ENCODE results near the gene MAML3. TPM values are rescaled to one million over a fixed set of nuclear protein-coding genes. Genes with fewer than 3 reads are reported as not detected.

The MAML3 gene
- total RNA-seq, 1 experiment from 2014 or later: 5.9 TPM

- no peak for DNase-seq
- H3K27me3 ChIP-seq (ENCODE audit: control insufficient read depth, insufficient read depth, low read length): no peaks in the 10 kb centered on the region
These were observed 273.1 kb downstream of the MAML3 start for GRCh38 chr4:139880841-139881240.

GRCh38 chr4:139878050-139878449 lies 275.9 kb downstream of the MAML3 start:
- Histone ChIP-seq H3K4me3 (ENCODE audit: insufficient read depth, low read depth, low read length) (no peak overlapping the region), H3K27me3 (ENCODE audit: control insufficient read depth, insufficient read depth, low read length) (no peaks in the 10 kb centered on the region), H3K36me3 (replicated peaks; ENCODE audit: control insufficient read depth, insufficient read depth, low read length) (no peaks in the 10 kb centered on the region)
- DNase-seq: peak; percentile 61

More at GRCh38 chr4:139880841-139881240, 273.1 kb downstream of the MAML3 start:
- Histone ChIP-seq H3K36me3 (replicated peaks; ENCODE audit: control insufficient read depth, insufficient read depth, low read length) (no peaks in the 10 kb centered on the region), H3K4me3 (ENCODE audit: insufficient read depth, low read depth, low read length) (no peak overlapping the region)

DNA sequence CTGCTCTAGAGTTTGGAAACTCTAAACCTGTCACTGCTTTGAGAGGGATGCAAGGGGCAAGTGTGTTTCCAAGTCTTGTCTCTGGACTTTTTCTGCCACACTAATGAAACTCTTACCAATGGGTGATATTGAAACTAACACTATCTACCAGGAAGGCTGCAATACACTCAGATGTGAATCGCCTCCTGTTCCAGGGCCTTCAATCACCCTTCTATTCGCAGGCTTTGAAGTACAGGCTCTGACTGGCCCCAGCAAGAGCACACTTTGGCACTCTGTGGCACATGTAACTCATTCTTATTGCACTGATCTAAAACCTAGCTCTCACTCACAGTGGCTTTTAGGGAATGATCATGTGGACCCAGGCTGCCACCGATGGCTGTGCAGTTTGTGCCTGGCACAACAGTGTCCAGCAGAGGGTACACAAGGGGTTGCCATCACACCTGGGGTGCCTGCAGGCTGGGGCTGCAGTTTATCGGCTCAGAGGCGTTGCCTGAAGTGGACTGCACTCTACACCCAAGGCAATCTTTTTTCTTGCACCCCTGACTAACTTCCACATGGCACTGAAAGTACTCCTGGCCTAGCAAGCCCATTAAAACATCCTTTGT lies 277.5 kb downstream of the MAML3 start:
- Histone ChIP-seq H3K36me3 (replicated peaks; ENCODE audit: control insufficient read depth, insufficient read depth, low read length) (no peaks in the 10 kb centered on the region), H3K4me3 (ENCODE audit: insufficient read depth, low read depth, low read length) (no peak overlapping the region), H3K27me3 (ENCODE audit: control insufficient read depth, insufficient read depth, low read length) (no peaks in the 10 kb centered on the region)
- DNase-seq: no peak

GRCh38 chr4:139875411-139875825 lies 278.6 kb downstream of the MAML3 start:
- H3K4me3 ChIP-seq (ENCODE audit: insufficient read depth, low read depth, low read length): no peak overlapping the region
- peak; percentile 52 for DNase-seq
- H3K36me3 ChIP-seq (replicated peaks; ENCODE audit: control insufficient read depth, insufficient read depth, low read length): no peaks in the 10 kb centered on the region
- no peaks in the 10 kb centered on the region for H3K27me3 ChIP-seq (ENCODE audit: control insufficient read depth, insufficient read depth, low read length)

DNA sequence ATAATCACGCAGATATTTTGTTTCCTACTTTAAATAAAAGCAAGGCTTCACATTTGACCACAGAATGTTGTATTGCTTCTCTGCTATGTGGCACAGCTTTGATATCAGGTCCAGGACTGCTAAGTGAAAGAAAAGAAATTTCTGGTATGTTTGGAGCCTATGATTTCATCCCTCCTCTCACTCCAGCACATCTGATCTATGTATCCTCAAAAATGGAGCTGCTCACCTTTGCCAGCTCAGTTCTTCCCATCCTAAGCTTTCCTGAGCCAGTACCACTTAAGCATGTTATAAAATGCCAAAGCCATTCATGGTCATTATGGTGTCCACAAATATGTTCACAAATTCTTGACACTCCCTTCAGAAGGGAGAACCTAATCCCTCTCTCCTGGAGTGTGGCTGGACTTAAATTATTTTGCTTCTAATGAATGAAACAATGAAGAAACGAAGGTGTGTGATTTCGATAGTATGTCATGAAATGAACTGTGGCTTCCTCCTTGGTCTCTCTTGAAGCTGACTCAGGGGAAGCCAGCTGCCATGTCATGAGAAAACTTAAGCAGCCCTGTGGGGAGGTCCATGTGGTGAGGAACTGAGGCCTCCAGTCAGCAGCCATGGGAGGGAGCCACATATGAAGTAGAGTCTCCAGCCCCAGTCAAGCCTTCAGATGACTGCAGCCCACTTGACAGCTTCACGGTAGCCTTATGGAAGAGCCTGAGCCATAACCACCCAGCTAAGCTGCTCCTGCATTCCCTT lies 280.7 kb downstream of the MAML3 start:
- Histone ChIP-seq H3K27me3 (ENCODE audit: control insufficient read depth, insufficient read depth, low read length) (no peaks in the 10 kb centered on the region), H3K36me3 (replicated peaks; ENCODE audit: control insufficient read depth, insufficient read depth, low read length) (no peaks in the 10 kb centered on the region), H3K4me3 (ENCODE audit: insufficient read depth, low read depth, low read length) (no peak overlapping the region)
- DNase-seq: no peak

GRCh38 chr4:139872274-139872673 lies 281.7 kb downstream of the MAML3 start:
- Histone ChIP-seq H3K36me3 (replicated peaks; ENCODE audit: control insufficient read depth, insufficient read depth, low read length) (no peaks in the 10 kb centered on the region), H3K4me3 (ENCODE audit: insufficient read depth, low read depth, low read length) (no peak overlapping the region), H3K27me3 (ENCODE audit: control insufficient read depth, insufficient read depth, low read length) (no peaks in the 10 kb centered on the region)
- DNase-seq: no peak

DNA sequence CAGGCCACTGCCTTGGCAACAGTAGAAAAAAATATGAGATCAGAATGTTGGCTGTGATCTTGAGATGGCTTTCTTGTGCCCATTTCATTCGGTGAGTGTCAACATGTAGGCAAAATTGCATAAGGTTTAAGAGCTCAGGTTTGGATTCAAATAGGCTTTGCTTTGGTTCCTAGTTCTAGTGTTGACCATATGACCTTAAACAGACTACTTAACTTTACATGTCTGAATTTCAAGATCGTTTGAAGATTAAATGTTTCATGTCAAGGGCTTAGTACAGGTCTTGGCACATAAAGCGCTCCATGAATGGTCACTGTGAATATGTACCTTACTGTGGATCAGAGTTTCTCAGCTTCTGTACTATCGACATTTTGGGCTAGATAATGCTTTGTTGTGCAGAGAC lies 284.2 kb downstream of the MAML3 start:
- no peak overlapping the region for H3K4me3 ChIP-seq (ENCODE audit: insufficient read depth, low read depth, low read length)
- H3K27me3 ChIP-seq (ENCODE audit: control insufficient read depth, insufficient read depth, low read length): no peaks in the 10 kb centered on the region
- DNase-seq: no peak
- H3K36me3 ChIP-seq (replicated peaks; ENCODE audit: control insufficient read depth, insufficient read depth, low read length): no peaks in the 10 kb centered on the region

DNA sequence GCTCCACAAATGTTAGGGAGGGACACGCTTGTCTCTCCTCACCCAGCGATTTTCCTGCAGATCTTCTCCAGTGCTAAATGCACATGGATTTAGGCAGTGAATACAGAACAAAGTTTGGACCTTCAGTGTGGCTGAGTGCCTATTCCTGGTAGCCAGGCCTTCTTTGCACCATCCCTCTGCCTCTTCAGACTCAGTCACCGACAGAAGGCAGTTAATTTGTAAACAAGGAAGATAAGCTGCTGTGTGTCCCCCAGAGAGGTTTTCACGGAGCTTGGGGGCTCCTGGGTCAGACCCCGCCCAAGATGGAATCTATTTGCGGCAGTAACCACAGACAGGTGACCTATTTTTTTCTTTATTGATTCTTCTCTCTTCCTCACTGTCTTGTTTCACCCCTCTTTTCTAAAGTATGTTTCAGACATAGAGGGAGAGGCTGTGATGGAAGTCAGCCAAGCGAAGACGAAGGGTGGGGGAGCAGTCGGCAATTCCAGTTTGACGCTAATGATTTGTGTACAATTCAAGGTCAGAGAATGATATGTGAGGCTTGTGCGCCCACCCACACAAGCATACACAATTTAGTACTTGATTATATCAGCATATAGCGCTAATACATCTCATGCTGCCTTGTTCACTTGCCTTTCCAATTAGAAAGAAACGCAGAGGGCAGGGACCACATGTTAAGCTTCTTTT lies 287.6 kb downstream of the MAML3 start:
- Histone ChIP-seq H3K36me3 (replicated peaks; ENCODE audit: control insufficient read depth, insufficient read depth, low read length) (no peaks in the 10 kb centered on the region), H3K4me3 (ENCODE audit: insufficient read depth, low read depth, low read length) (no peak overlapping the region), H3K27me3 (ENCODE audit: control insufficient read depth, insufficient read depth, low read length) (no peaks in the 10 kb centered on the region)
- DNase-seq: no peak

- DNase-seq: no peak
- H3K4me3 ChIP-seq (ENCODE audit: insufficient read depth, low read depth, low read length): no peak overlapping the region
- H3K27me3 ChIP-seq (ENCODE audit: control insufficient read depth, insufficient read depth, low read length): no peaks in the 10 kb centered on the region
- no peaks in the 10 kb centered on the region for H3K36me3 ChIP-seq (replicated peaks; ENCODE audit: control insufficient read depth, insufficient read depth, low read length)
These were observed 288.4 kb downstream of the MAML3 start for GRCh38 chr4:139865537-139865936.

DNA sequence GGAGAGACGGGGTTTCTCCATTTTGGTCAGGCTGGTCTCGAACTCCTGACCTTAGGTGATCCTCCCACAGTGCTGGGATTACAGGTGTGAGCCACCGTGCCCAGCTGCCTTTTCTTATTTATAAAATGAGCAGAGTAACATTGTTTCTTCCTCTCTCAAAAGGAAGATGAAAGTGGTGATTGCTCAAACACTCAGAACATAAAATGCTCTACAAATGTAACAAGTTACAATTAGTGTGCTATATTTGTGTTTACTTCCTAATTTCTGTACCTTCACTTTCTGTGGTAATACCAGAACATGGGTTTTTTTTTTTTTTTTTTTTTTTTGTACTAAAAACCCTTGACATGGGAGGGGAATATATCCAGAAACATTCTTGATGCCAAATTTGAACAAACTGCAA lies 290.5 kb downstream of the MAML3 start:
- Histone ChIP-seq H3K36me3 (replicated peaks; ENCODE audit: control insufficient read depth, insufficient read depth, low read length) (no peaks in the 10 kb centered on the region), H3K4me3 (ENCODE audit: insufficient read depth, low read depth, low read length) (no peak overlapping the region), H3K27me3 (ENCODE audit: control insufficient read depth, insufficient read depth, low read length) (no peaks in the 10 kb centered on the region)
- DNase-seq: no peak

GRCh38 chr4:139861471-139861870 lies 292.5 kb downstream of the MAML3 start:
- H3K4me3 ChIP-seq (ENCODE audit: insufficient read depth, low read depth, low read length): no peak overlapping the region
- no peaks in the 10 kb centered on the region for H3K27me3 ChIP-seq (ENCODE audit: control insufficient read depth, insufficient read depth, low read length)
- DNase-seq: peak; percentile 32
- no peaks in the 10 kb centered on the region for H3K36me3 ChIP-seq (replicated peaks; ENCODE audit: control insufficient read depth, insufficient read depth, low read length)

DNA sequence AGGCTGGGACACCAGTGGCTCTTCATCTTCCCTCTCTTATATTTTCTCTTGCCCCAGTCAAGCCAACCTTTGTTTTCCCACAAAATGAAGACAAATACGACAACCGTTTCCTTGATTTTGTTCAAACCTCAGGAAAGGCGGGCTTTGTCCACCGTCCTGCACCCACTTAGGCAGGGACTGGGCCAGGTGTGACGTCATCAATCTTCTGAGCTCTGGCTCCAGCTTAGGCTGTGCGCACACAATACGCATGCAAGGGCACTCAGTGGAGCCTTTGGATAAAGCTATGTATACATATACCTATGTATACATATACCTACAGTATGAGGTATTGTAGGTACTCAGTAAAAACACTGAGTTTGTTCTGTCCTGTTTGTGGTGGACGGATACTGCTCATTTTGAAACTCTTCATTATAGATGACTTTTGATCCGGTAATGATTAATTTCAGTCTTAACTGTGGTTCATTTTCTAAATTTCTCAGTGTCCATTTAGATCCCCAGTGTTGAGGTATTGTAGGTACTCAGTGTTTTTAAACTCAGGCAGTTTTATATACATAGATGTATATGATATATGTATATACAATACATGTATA lies 293.5 kb downstream of the MAML3 start:
- DNase-seq: no peak
- Histone ChIP-seq H3K36me3 (replicated peaks; ENCODE audit: control insufficient read depth, insufficient read depth, low read length) (no peaks in the 10 kb centered on the region), H3K4me3 (ENCODE audit: insufficient read depth, low read depth, low read length) (no peak overlapping the region), H3K27me3 (ENCODE audit: control insufficient read depth, insufficient read depth, low read length) (no peaks in the 10 kb centered on the region)

GRCh38 chr4:139859876-139860275 lies 294.1 kb downstream of the MAML3 start:
- peak; percentile 31 for DNase-seq
- Histone ChIP-seq H3K36me3 (replicated peaks; ENCODE audit: control insufficient read depth, insufficient read depth, low read length) (no peaks in the 10 kb centered on the region), H3K27me3 (ENCODE audit: control insufficient read depth, insufficient read depth, low read length) (no peaks in the 10 kb centered on the region), H3K4me3 (ENCODE audit: insufficient read depth, low read depth, low read length) (no peak overlapping the region)

DNA sequence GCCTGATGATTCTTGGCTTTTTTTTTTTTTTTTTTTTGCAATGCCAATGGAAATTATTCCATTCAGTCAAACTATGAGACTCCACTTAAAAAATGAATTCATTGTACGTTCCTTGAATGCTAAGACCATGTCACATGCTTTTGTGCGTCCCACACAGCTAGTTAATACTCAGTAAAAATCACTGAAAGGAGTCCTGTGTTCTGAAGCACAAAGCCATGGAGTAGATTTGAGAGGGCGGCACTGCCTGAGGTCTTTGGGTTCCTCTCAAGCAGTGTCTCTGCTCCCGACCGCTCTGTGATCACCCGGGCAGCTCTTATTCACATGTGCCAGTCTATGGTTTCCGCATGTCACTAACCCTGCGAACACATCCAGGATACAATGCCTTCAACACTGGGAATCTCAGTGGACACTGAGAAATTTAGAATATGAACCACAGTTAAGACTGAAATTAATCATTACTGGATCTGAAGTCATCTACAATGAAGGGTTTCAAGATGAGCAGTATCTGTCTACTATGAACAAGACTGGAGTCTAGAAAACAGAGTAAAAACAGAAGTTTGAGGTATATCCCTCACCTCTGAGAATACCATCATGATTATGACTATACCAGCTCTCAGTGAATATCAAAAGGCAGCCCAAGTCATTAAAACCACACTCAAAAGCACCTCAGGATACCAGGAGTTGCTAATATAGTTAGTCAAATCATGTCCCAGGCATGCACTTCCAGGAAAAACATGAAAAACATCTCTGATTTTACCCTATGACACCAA lies 295.4 kb downstream of the MAML3 start:
- no peaks in the 10 kb centered on the region for H3K27me3 ChIP-seq (ENCODE audit: control insufficient read depth, insufficient read depth, low read length)
- no peak overlapping the region for H3K4me3 ChIP-seq (ENCODE audit: insufficient read depth, low read depth, low read length)
- no peak for DNase-seq
- H3K36me3 ChIP-seq (replicated peaks; ENCODE audit: control insufficient read depth, insufficient read depth, low read length): no peaks in the 10 kb centered on the region

Data from H7 (cell line).